CD4-positive, CD25-positive, alpha-beta regulatory T cell (primary cell): ENCODE data around the gene HIRA. TPM values are rescaled to one million over a fixed set of nuclear protein-coding genes. Genes with fewer than 3 reads are reported as not detected.

ENCODE experiments used
- ATAC-seq, 2 donors: fragments of 150-1000 bp; cut with Tn5 transposase; one replicate each; pipeline ENCODE4 v1.10.0; 2021; ENCODE audit warnings: low read depth in 2 of 2, moderate number of reproducible peaks in 2 of 2, moderate library complexity in 1 of 2
- DNase-seq, 3 donors: peaks; one replicate each; pipeline versions ENCODE4 v3.0.0 to v3.0.0-alpha.2; 2012 to 2022; ENCODE audit warnings: mixed read lengths in 1 of 3
- H3K27ac ChIP-seq: one replicate; pipeline ENCODE4 v1.7.0; 2013; ENCODE audit warnings: mild to moderate bottlenecking, low read length; ENCODE audit not compliant: insufficient read depth, poor library complexity, severe bottlenecking
- H3K27me3 ChIP-seq: one replicate; pipeline ENCODE4 v1.7.0; 2013; ENCODE audit warnings: low read length; ENCODE audit not compliant: control insufficient read depth, insufficient read depth
- H3K36me3 ChIP-seq: one replicate; pipeline ENCODE4 v1.7.0; 2013; ENCODE audit warnings: mild to moderate bottlenecking, low read length, moderate library complexity; ENCODE audit not compliant: control insufficient read depth, insufficient read depth
- H3K4me1 ChIP-seq: 2 replicates; pipeline ENCODE4 v1.7.0; 2013; ENCODE audit warnings: mild to moderate bottlenecking, low read length; ENCODE audit not compliant: insufficient read depth, control insufficient read depth, poor library complexity, severe bottlenecking
- H3K4me3 ChIP-seq: one replicate; pipeline ENCODE4 v1.7.0; 2013; ENCODE audit warnings: low read depth, mild to moderate bottlenecking, low read length, moderate library complexity
- H3K9me3 ChIP-seq, 2 experiments: 1 replicate in 1 of 2; 2 replicates in 1 of 2; pipeline ENCODE4 v1.7.0; 2013; ENCODE audit warnings: low read length in 2 of 2, mild to moderate bottlenecking in 1 of 2, moderate library complexity in 1 of 2; ENCODE audit not compliant: control insufficient read depth in 2 of 2
- H3K27ac Mint-ChIP-seq, 3 donors: one replicate each; pipeline ENCODE4 v1.8.0; 2020 to 2022; ENCODE audit warnings: mild to moderate bottlenecking in 3 of 3, mixed read lengths in 3 of 3, moderate library complexity in 2 of 3
- H3K27me3 Mint-ChIP-seq: one replicate; pipeline ENCODE4 v1.8.0; 2022; ENCODE audit warnings: mild to moderate bottlenecking, mixed read lengths
- H3K36me3 Mint-ChIP-seq: one replicate; pipeline ENCODE4 v1.8.0; 2020; ENCODE audit warnings: mixed read lengths
- H3K4me1 Mint-ChIP-seq, 4 donors: one replicate each; pipeline ENCODE4 v1.8.0; 2020 to 2022; ENCODE audit warnings: mixed read lengths in 4 of 4, mild to moderate bottlenecking in 1 of 4
- H3K4me3 Mint-ChIP-seq, 4 donors: one replicate each; pipeline ENCODE4 v1.8.0; 2020 to 2022; ENCODE audit warnings: mild to moderate bottlenecking in 4 of 4, mixed read lengths in 4 of 4, moderate library complexity in 3 of 4
- H3K9me3 Mint-ChIP-seq, 7 donors: one replicate each; pipeline ENCODE4 v1.8.0; 2020 to 2022; ENCODE audit warnings: mixed read lengths in 7 of 7, mild to moderate bottlenecking in 3 of 7, moderate library complexity in 2 of 7
- polyA plus RNA-seq, 4 donors: library from polyadenylated mRNA; unstranded; fragments of 300-500 nt; fragmentation: Illumina TruSeq; gene quantifications; one replicate each; pipeline ENCODE4 v1.2.3, GENCODE V29; 2021
- total RNA-seq: library from RNA; stranded (reverse); gene quantifications from one replicate; pipeline ENCODE4 v1.2.3, GENCODE V29; 2022

HIRA gene
- total and polyA plus RNA-seq, 5 donors from 2014 or later = 1.4 to 30.2 (median 3.0) TPM

DNA sequence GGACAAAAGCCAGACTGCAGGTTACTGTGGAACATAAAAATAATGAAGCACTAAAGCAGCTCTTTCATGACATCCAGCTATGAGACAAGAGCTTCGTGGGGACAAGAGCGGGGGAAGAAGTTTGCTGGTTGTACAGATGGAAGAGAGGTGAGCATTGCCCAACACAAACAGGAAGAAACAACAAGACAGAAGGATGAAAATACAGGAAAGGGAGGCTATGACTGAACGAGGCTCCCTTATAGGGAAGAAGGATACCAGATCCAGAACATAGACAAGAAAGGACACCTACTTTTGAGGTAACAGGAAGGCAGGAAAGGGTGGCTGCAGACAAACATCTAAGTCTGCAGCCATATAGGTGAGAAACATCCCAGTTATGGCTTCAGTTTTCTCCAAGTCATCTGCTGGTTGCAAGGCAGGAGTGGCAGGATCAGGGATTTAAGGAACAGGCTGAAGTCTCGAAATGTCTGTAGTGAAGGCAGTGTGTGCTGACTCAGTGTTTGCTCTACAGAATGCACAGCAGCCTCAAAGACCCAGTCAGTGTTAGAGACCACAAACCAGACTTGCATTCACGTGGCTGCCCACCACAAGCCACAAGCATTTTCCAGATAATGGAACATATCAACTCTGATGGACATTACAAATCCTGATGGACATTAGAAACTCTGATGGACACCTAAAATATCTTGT, 141.9 kb downstream of the HIRA start:
- ATAC-seq = no peak
- peak overlapping the region in 3 of 4 donors; percentile 81 to 87 (median 86) for H3K4me3 Mint-ChIP-seq

DNA sequence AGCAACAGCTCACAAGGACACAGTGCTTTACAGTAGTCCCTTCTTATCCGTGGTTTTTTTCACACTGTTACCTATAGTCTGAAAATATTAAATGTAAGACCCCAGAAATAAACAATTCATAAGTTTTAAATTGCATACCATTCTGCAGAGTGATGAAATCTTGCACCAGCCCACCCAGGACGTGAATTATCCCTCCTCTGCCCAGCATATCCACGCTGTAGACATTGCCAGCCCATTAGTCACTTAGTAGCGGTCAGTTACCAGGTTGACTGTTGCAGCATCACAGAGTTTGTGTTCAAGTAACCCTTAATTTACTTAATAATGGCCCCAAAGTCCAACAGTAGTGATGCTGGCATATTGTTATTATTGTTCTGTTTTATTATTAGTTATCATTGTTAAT, 143.6 kb downstream of the HIRA start:
- Mint-ChIP-seq H3K27me3 (peaks cover 45% of the 10 kb centered on the region), H3K4me1 (peaks cover 5 to 28% (median 7%) of the 10 kb centered on the region in 4 donors), H3K4me3 (peak overlapping the region in 1 of 4 donors; percentile 10), H3K9me3 (peaks cover 0 to 3% (median 0%) of the 10 kb centered on the region in 7 donors), H3K27ac (no peak overlapping the region), H3K36me3 (no peaks in the 10 kb centered on the region)
- peaks cover 37% of the 10 kb centered on the region for H3K27me3 ChIP-seq
- no peak for ATAC-seq
- no peak for DNase-seq
- no peaks in the 10 kb centered on the region for H3K36me3 ChIP-seq
- peaks cover 21% of the 10 kb centered on the region for H3K4me1 ChIP-seq
- no peaks in the 10 kb centered on the region for H3K9me3 ChIP-seq
- no peak overlapping the region for H3K4me3 ChIP-seq
- H3K27ac ChIP-seq = no peak overlapping the region

More for the DNA sequence above, 141.9 kb downstream of the HIRA start:
- peaks cover 40% of the 10 kb centered on the region for H3K27me3 ChIP-seq
- peaks cover 21% of the 10 kb centered on the region for H3K4me1 ChIP-seq
- no peaks in the 10 kb centered on the region for H3K36me3 Mint-ChIP-seq
- peaks cover 0 to 3% (median 0%) of the 10 kb centered on the region in 7 donors for H3K9me3 Mint-ChIP-seq
- no peak overlapping the region for H3K4me3 ChIP-seq
- peaks cover 5 to 29% (median 7%) of the 10 kb centered on the region in 4 donors for H3K4me1 Mint-ChIP-seq
- H3K27me3 Mint-ChIP-seq = peaks cover 52% of the 10 kb centered on the region
- no peak for DNase-seq
- no peaks in the 10 kb centered on the region for H3K36me3 ChIP-seq
- no peak overlapping the region for H3K27ac ChIP-seq
- H3K9me3 ChIP-seq = no peaks in the 10 kb centered on the region
- H3K27ac Mint-ChIP-seq = no peak overlapping the region

- H3K4me1 ChIP-seq = peaks cover 15% of the 10 kb centered on the region
- ATAC-seq (no peak), DNase-seq (no peak)
- Mint-ChIP-seq H3K4me1 (peaks cover 5 to 21% (median 6%) of the 10 kb centered on the region in 4 donors), H3K9me3 (peaks cover 0 to 3% (median 0%) of the 10 kb centered on the region in 7 donors), H3K27ac (no peak overlapping the region), H3K36me3 (no peaks in the 10 kb centered on the region), H3K27me3 (peaks cover 41% of the 10 kb centered on the region), H3K4me3 (peak overlapping the region in 2 of 4 donors; percentile 10 to 51)
- H3K36me3 ChIP-seq = no peaks in the 10 kb centered on the region
- peaks cover 34% of the 10 kb centered on the region for H3K27me3 ChIP-seq
- no peaks in the 10 kb centered on the region for H3K9me3 ChIP-seq
- H3K27ac ChIP-seq = no peak overlapping the region
- no peak overlapping the region for H3K4me3 ChIP-seq
These were observed 144.3 kb downstream of the HIRA start for GRCh38 chr22:19287076-19287707.

- Mint-ChIP-seq H3K27me3 (peaks cover 37% of the 10 kb centered on the region), H3K4me3 (no peak overlapping the region), H3K4me1 (peaks cover 3 to 15% (median 6%) of the 10 kb centered on the region in 4 donors), H3K27ac (no peak overlapping the region), H3K36me3 (no peaks in the 10 kb centered on the region), H3K9me3 (peaks cover 0 to 3% (median 0%) of the 10 kb centered on the region in 7 donors)
- no peaks in the 10 kb centered on the region for H3K36me3 ChIP-seq
- ATAC-seq = no peak
- no peaks in the 10 kb centered on the region for H3K9me3 ChIP-seq
- H3K27me3 ChIP-seq = peaks cover 33% of the 10 kb centered on the region
- no peak overlapping the region for H3K4me3 ChIP-seq
- H3K27ac ChIP-seq = no peak overlapping the region
- peaks cover 5% of the 10 kb centered on the region for H3K4me1 ChIP-seq
- no peak for DNase-seq
These were observed 145.7 kb downstream of the HIRA start for GRCh38 chr22:19285831-19286230.

Other genes with a start within 250 kb of the HIRA start
- gene CLTCL1, start 140.0 kb downstream of the HIRA start, total RNA-seq = 0.20 TPM
- gene CLTCL1, start 140.0 kb downstream of the HIRA start, polyA plus RNA-seq = under 1 TPM; 0.30 to 0.55 (median 0.36) TPM
- 12.1 TPM for gene MRPL40, start 812 bp upstream of the HIRA start, total RNA-seq
- 10 to 100 TPM; 59.5 to 75.5 (median 60.9) TPM for gene MRPL40, start 812 bp upstream of the HIRA start, polyA plus RNA-seq
- 37.2 TPM for gene C22orf39, start 16.0 kb upstream of the HIRA start, total RNA-seq
- 10 to 100 TPM; 45.7 to 73.0 (median 62.7) TPM for gene C22orf39, start 16.0 kb upstream of the HIRA start, polyA plus RNA-seq
- 97.7 TPM for gene UFD1, start 47.5 kb upstream of the HIRA start, total RNA-seq
- 100 to 1,000 TPM; 113 to 146 (median 127) TPM for gene UFD1, start 47.5 kb upstream of the HIRA start, polyA plus RNA-seq
- gene CDC45, start 48.2 kb upstream of the HIRA start, total RNA-seq = 2.7 TPM
- gene CDC45, start 48.2 kb upstream of the HIRA start, polyA plus RNA-seq = 1 to 10 TPM in 3 of 4 donors, under 1 TPM in 1; 0.56 to 3.4 (median 1.9) TPM
- 1.7 TPM for gene CLDN5, start 92.7 kb upstream of the HIRA start, total RNA-seq
- gene CLDN5, start 92.7 kb upstream of the HIRA start, polyA plus RNA-seq = 1 to 10 TPM in 3 of 4 donors, under 1 TPM in 1; 0.84 to 2.3 (median 1.7) TPM